Measurements from ENCODE around the gene C1QTNF1. TPM values are rescaled to one million over a fixed set of nuclear protein-coding genes. Genes with fewer than 3 reads are reported as not detected.

The C1QTNF1 gene
- total RNA-seq, 4 donors from 2014 or later = 6.3 to 20.6 (median 14.3) TPM

DNA sequence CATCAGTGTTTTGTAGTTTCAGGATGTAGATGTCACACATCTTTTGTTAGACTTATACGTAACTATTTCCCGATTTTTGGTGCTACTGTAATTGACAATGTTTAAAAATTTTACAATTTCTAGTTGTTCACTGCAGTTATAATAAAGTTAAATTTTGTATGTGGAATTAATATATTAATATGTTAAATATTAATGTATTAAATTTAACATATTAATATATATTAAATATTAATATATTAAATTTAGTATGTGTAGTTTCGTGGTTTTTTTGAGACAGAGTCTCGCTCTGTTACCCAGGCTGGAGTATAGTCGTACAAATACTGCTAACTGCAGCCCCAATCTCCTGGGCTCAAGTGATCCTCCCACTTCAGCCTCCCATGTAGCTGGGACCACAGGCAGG lies 38.6 kb upstream of the C1QTNF1 start:
- no peaks in the 10 kb centered on the region for H3K9me3 ChIP-seq
- H3K4me1 ChIP-seq = peaks cover 0 to 30% (median 0%) of the 10 kb centered on the region in 4 donors
- TF ChIP-seq POLR2A (IDR thresholded peaks at IDR 0.05) = no peak
- TF ChIP-seq, protein P1, sequence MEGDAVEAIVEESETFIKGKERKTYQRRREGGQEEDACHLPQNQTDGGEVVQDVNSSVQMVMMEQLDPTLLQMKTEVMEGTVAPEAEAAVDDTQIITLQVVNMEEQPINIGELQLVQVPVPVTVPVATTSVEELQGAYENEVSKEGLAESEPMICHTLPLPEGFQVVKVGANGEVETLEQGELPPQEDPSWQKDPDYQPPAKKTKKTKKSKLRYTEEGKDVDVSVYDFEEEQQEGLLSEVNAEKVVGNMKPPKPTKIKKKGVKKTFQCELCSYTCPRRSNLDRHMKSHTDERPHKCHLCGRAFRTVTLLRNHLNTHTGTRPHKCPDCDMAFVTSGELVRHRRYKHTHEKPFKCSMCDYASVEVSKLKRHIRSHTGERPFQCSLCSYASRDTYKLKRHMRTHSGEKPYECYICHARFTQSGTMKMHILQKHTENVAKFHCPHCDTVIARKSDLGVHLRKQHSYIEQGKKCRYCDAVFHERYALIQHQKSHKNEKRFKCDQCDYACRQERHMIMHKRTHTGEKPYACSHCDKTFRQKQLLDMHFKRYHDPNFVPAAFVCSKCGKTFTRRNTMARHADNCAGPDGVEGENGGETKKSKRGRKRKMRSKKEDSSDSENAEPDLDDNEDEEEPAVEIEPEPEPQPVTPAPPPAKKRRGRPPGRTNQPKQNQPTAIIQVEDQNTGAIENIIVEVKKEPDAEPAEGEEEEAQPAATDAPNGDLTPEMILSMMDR (IDR thresholded peaks at IDR 0.05) = no peak
- H3K36me3 ChIP-seq = peaks cover 0 to 3% (median 0%) of the 10 kb centered on the region in 3 donors
- no peak overlapping the region for H3K4me3 ChIP-seq
- no peaks in the 10 kb centered on the region for H3K27me3 ChIP-seq
- no peak overlapping the region for H3K27ac ChIP-seq
- DNase-seq = no peak

DNA sequence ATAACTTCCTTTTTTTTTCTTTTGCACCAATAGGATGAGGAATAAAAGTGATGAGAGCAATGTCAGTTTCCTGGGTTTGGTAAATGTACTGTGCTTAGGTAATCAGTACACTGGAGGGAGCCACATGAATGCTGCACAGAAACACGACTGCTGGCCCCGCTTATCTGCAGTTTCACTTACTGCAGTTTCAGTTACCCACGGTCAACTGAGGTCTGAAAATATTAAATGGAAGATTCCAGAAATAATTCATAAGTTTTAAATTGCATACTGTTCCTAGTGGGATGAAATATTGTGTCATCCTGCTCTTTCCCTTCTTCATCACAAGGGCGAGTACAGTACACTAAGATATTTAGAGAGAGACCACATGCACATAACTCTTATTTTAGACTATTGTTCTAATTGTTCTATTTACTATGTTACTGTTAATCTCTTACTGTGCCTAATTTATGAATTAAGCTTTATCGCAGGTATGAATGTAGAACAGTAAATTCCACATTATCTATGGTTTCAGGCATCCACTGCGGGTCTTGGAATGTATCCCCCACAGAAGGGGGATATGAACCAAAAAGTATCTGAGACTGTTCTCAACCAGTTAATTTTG lies 37.8 kb upstream of the C1QTNF1 start:
- Histone ChIP-seq H3K9me3 (no peaks in the 10 kb centered on the region), H3K27me3 (no peaks in the 10 kb centered on the region), H3K27ac (peak overlapping the region in 3 of 4 donors; percentile 21 to 75 (median 65)), H3K4me1 (peaks cover 0 to 28% (median 0%) of the 10 kb centered on the region in 4 donors), H3K4me3 (peak overlapping the region in 2 of 4 donors; percentile 27 to 37), H3K36me3 (peaks cover 0 to 10% (median 0%) of the 10 kb centered on the region in 3 donors)
- TF ChIP-seq POLR2A (IDR thresholded peaks at IDR 0.05) = no peak
- TF ChIP-seq, protein P1 (IDR thresholded peaks at IDR 0.05) = peak in 4 of 6 experiments; percentile 10 to 67 (median 59)
- no peak for DNase-seq

DNA sequence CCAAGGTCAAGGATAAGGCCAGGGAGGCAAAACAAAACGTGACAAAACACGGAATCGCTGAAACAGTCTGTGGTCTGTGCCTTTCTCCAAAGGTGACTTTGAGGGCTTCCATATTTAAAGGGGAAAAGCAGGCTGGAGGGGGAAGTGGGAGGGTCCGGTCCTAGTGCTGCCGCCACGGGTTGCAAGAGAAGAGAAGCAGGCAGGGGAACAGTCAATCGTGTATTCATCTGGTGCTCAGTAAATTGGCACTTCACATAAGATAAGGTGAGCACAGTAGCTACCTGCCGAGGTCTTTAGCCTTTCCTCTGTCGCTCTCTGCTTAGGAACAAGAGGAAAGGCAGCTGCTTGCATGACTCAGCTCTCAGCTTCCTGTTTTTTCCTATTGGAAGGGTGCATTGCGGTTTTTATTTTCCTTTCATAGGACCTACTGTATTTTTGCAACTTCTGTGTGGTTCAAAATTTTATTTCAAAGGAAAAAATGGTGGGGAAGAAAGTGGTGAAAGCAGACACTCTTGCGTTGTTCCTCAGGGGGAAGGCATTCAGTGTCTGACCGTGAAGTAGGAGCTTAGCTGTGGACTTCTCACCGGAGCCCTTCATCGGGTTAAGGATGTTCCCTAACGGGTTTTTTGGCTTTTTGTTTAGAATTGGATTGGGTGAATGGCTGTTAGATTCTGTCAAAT lies 37.2 kb upstream of the C1QTNF1 start:
- peak overlapping the region in 2 of 4 donors; percentile 27 to 37 for H3K4me3 ChIP-seq
- no peaks in the 10 kb centered on the region for H3K27me3 ChIP-seq
- H3K36me3 ChIP-seq = peaks cover 0 to 17% (median 0%) of the 10 kb centered on the region in 3 donors
- peak overlapping the region in 3 of 4 donors; percentile 21 to 75 (median 65) for H3K27ac ChIP-seq
- no peaks in the 10 kb centered on the region for H3K9me3 ChIP-seq
- TF ChIP-seq, protein P1 (IDR thresholded peaks at IDR 0.05) = peak in 1 of 6 experiments; percentile 11
- no peak for TF ChIP-seq POLR2A (IDR thresholded peaks at IDR 0.05)
- peak in 2 of 3 donors; percentile 54 to 68 for DNase-seq
- H3K4me1 ChIP-seq = peaks cover 0 to 28% (median 0%) of the 10 kb centered on the region in 4 donors

DNA sequence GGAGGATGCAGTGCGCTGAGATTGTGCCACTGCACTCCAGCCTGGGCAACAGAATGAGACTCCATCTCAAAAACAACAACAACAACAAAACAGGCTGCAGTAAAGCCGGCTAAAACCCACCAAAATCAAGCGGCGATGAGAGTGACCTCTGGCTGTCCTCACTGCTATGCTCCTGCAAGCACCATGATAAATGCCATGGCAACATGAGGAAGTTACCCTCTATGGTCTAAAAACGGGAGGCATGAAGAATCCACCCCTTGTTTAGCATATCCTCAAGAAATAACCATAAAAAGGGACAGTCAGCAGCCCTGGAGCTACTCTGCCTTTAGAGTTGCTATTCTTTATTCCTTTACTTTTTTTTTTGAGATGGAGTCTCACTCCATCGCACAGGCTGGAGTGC lies 35.8 kb upstream of the C1QTNF1 start:
- DNase-seq = no peak
- Histone ChIP-seq H3K36me3 (peaks cover 0 to 29% (median 0%) of the 10 kb centered on the region in 3 donors), H3K27me3 (no peaks in the 10 kb centered on the region), H3K27ac (no peak overlapping the region), H3K4me1 (peaks cover 0 to 32% (median 0%) of the 10 kb centered on the region in 4 donors), H3K9me3 (no peaks in the 10 kb centered on the region), H3K4me3 (no peak overlapping the region)
- TF ChIP-seq POLR2A (IDR thresholded peaks at IDR 0.05) = no peak
- TF ChIP-seq, protein P1 (IDR thresholded peaks at IDR 0.05) = no peak

DNA sequence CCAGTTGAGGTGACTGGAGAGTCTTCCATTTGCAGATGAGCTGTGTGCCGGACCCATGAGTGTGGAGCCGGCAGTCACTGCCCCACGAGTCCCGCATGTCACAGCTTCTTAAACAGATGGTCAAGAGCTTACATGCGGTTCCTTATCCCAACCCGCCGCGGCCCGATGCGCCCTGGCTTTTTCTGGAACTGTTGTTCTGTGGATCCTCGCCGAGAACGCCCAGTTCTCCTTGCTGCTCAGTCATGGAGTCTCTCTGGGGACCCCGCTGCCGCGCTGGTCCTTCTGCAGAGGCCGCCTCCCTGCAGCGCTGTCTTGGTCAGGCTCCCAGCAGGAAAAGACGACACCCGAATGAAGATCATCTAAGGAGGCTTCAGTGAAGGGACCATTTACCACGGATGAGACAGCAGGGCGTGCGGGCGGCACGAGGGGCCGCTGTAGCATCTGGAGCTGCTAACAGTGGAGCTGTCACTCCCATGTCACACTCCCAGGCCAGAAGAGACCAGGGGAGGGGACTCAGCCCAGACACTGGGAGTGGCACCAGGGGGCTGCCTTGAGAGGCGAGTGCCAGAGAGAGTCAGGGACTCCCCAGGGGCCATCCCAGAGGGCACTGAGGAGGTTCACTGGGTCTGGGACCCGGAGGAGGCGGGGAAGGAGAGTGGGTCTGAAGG lies 33.5 kb upstream of the C1QTNF1 start:
- Histone ChIP-seq H3K4me3 (no peak overlapping the region), H3K27me3 (no peaks in the 10 kb centered on the region), H3K9me3 (no peaks in the 10 kb centered on the region), H3K4me1 (peaks cover 0 to 48% (median 0%) of the 10 kb centered on the region in 4 donors), H3K36me3 (peaks cover 0 to 44% (median 6%) of the 10 kb centered on the region in 3 donors), H3K27ac (no peak overlapping the region)
- DNase-seq = peak in 1 of 3 donors; percentile 48
- TF ChIP-seq, protein P1 (IDR thresholded peaks at IDR 0.05) = no peak
- no peak for TF ChIP-seq POLR2A (IDR thresholded peaks at IDR 0.05)

Data from Peyer's patch (tissue), 4 donors.